ENCODE measurements around the gene TRMT10A. TPM values are rescaled to one million over a fixed set of nuclear protein-coding genes. Genes with fewer than 3 reads are reported as not detected.

TRMT10A gene
- total RNA-seq, 1 experiment from 2014 or later, result 7.4 TPM

DNA sequence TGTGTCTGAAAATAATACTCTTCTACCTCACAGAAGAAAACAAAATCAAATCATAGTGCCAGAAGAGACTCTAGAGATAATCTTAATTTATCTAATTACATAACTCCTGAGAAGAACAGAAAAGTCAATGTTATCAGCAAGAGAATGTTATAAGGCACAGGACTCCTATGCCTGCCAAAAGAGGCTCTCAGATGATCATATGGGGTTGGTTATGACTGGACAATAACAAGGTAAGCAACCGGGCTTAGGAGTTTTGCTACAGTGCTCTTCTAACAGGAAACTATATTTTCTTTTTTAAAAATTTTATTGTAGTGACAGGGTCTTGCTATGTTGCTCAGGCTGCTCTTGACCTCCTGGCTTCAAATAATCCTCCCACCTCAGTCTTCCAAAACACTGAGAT, 56.5 kb downstream of the TRMT10A start:
- TF ChIP-seq POLR2AphosphoS5 (IDR thresholded peaks at IDR 0.05; ENCODE audit: low read depth, low read length) (no peak), CBX3 (IDR thresholded peaks at IDR 0.05; ENCODE audit: low read depth) (no peak), ZBTB33 (IDR thresholded peaks at IDR 0.05; ENCODE audit: extremely low read depth, insufficient replicate concordance, low read length) (no peak), POLR2A (IDR thresholded peaks at IDR 0.05; ENCODE audit: borderline replicate concordance, extremely low read depth, insufficient read depth, insufficient read length) (no peak), EGR1 (IDR thresholded peaks at IDR 0.05; ENCODE audit: low read depth) (no peak), SIN3A (IDR thresholded peaks at IDR 0.05; ENCODE audit: low read depth) (no peak)
- TF ChIP-seq, protein P1, sequence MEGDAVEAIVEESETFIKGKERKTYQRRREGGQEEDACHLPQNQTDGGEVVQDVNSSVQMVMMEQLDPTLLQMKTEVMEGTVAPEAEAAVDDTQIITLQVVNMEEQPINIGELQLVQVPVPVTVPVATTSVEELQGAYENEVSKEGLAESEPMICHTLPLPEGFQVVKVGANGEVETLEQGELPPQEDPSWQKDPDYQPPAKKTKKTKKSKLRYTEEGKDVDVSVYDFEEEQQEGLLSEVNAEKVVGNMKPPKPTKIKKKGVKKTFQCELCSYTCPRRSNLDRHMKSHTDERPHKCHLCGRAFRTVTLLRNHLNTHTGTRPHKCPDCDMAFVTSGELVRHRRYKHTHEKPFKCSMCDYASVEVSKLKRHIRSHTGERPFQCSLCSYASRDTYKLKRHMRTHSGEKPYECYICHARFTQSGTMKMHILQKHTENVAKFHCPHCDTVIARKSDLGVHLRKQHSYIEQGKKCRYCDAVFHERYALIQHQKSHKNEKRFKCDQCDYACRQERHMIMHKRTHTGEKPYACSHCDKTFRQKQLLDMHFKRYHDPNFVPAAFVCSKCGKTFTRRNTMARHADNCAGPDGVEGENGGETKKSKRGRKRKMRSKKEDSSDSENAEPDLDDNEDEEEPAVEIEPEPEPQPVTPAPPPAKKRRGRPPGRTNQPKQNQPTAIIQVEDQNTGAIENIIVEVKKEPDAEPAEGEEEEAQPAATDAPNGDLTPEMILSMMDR (IDR thresholded peaks at IDR 0.05 in 2 of 3, conservative IDR thresholded peaks at IDR 0.05 in 1 of 3; ENCODE audit: borderline replicate concordance in 1 of 3, insufficient read depth in 1 of 3, low read depth in 2 of 3, low read length in 2 of 3), result no peak
- no TSS peak for BruUV-seq (replicated peaks)
- no peaks in the 10 kb centered on the region for H3K36me3 ChIP-seq (ENCODE audit: control insufficient read depth in 1 of 2, insufficient read depth in 2 of 2, low read length in 2 of 2)

More for the DNA sequence above, 56.5 kb downstream of the TRMT10A start:
- no peaks in the 10 kb centered on the region for H3K27me3 ChIP-seq (ENCODE audit: insufficient read depth, low read length)
- DNase-seq (ENCODE audit: low read depth, low spot score) (no peak), ATAC-seq (no peak)
- RAD21 ChIA-PET (ENCODE audit: low non-redundant PET in 1 of 2, low total read pairs in 2 of 2, uncharacterized antibody in 2 of 2, unreplicated experiment in 2 of 2), result interaction anchor here in 1 of 2 experiments (0.6 kb wide), 1 partner anchor 1365 kb away, joined by 3 read pairs; no protein-coding TSS in a partner anchor
- H3K79me2 ChIP-seq (ENCODE audit: insufficient read depth, low read length), result no peaks in the 10 kb centered on the region
- H3K4me1 ChIP-seq (ENCODE audit: control insufficient read depth in 1 of 2, insufficient read depth in 2 of 2, low read length in 2 of 2), result peaks cover 0 to 6% of the 10 kb centered on the region in 2 experiments; a peak in 2 of 4 replicates
- no peak overlapping the region for H3K4me2 ChIP-seq (ENCODE audit: low read length)
- no peak overlapping the region for H3K27ac ChIP-seq (ENCODE audit: low read depth, low read length)
- H3K9me3 ChIP-seq (ENCODE audit: control insufficient read depth in 1 of 2, insufficient read depth in 1 of 2, low read depth in 1 of 2, low read length in 2 of 2), result no peaks in the 10 kb centered on the region
- H3K9ac ChIP-seq (ENCODE audit: low read length), result no peak overlapping the region
- H4K20me1 ChIP-seq (ENCODE audit: insufficient read depth), result no peaks in the 10 kb centered on the region
- CTCF ChIA-PET, result no interaction called here
- POLR2A ChIA-PET, result no interaction called here
- 0 out of 2 replicates have a peak, but pooled peaks cover 5% of the 10 kb centered on the region for H3K9me2 ChIP-seq (ENCODE audit: insufficient read depth)
- no peak overlapping the region for H2AFZ ChIP-seq (ENCODE audit: low read depth, low read length, poor library complexity, severe bottlenecking)
- no peak overlapping the region for H3K4me3 ChIP-seq (replicated peaks in 1 of 2; ENCODE audit: low read depth in 1 of 2, low read length in 2 of 2)
- intact Hi-C loops (cut with micrococcal nuclease), result no loop called here

Data from HCT116 (cell line).